ENCODE data around the gene OSBP. TPM values are rescaled to one million over a fixed set of nuclear protein-coding genes. Genes with fewer than 3 reads are reported as not detected.
A peak's percentile ranks its signal among the peaks of the same experiment; 100 is the strongest.

Gene OSBP
- total and polyA plus RNA-seq, 9 of the 15 experiments (the other 6 are each of a cell fraction or from before 2014, with no cell fraction given) = 11.7 to 49.0 (median 28.7) TPM

- TF ChIP-seq ZNF174 (CRISPR knock-in tag; IDR thresholded peaks at IDR 0.05) (no peak), BACH1 (tag; IDR thresholded peaks at IDR 0.05) (no peak), E2F1 (CRISPR knock-in tag; IDR thresholded peaks at IDR 0.05) (0 out of 2 replicates have a peak, but pooled peaks have one; percentile 9), ZBTB7A (IDR thresholded peaks at IDR 0.05; ENCODE audit: borderline replicate concordance, control insufficient read depth, low read depth, low read length) (0 out of 2 replicates have a peak, but pooled peaks have one; percentile 32), SIX5 (IDR thresholded peaks at IDR 0.05; ENCODE audit: borderline replicate concordance in 1 of 2, insufficient read depth in 1 of 2, low read depth in 1 of 2, low read length in 2 of 2) (no peak), ELF4 (CRISPR knock-in tag; IDR thresholded peaks at IDR 0.05) (no peak), FOXK2 (conservative IDR thresholded peaks at IDR 0.05 in 1 of 2, IDR thresholded peaks at IDR 0.05 in 1 of 2; ENCODE audit: low read depth in 2 of 2) (peak in 1 of 2 experiments; percentile 79; a peak in 2 of 4 replicates), ZNF316 (IDR thresholded peaks at IDR 0.05) (no peak), U2AF1 (optimal IDR thresholded peaks at IDR 0.05; ENCODE audit: low read depth, low read length) (no peak), ELK3 (CRISPR knock-in tag; IDR thresholded peaks at IDR 0.05) (no peak), ZNF224 (CRISPR knock-in tag; IDR thresholded peaks at IDR 0.05) (no peak), ELK1 (CRISPR knock-in tag; IDR thresholded peaks at IDR 0.05) (no peak), ZNF146 (CRISPR knock-in tag; IDR thresholded peaks at IDR 0.05; ENCODE audit: unreplicated experiment) (no peak), POLR2B (IDR thresholded peaks at IDR 0.05; ENCODE audit: low read depth, partially characterized antibody) (no peak), RNF2 (IDR thresholded peaks at IDR 0.05) (peak; percentile 77; the same call in 1 of the 2 replicates), SMARCB1 (IDR thresholded peaks at IDR 0.05; ENCODE audit: insufficient read length, low read depth) (no peak), CSDE1 (IDR thresholded peaks at IDR 0.05) (peak in 1 of 2 experiments; percentile 78; a peak in 2 of 4 replicates), RFX5 (IDR thresholded peaks at IDR 0.05; ENCODE audit: low read depth, low read length) (peak; percentile 66; the same call in 1 of the 2 replicates), STAT5A (IDR thresholded peaks at IDR 0.05; ENCODE audit: borderline replicate concordance, low read length) (no peak), COPS2 (conservative IDR thresholded peaks at IDR 0.05) (no peak), CGGBP1 (CRISPR knock-in tag; IDR thresholded peaks at IDR 0.05) (0 out of 2 replicates have a peak, but pooled peaks have one; percentile 47), ARHGAP35 (IDR thresholded peaks at IDR 0.05; ENCODE audit: partially characterized antibody) (no peak), RBM34 (IDR thresholded peaks at IDR 0.05; ENCODE audit: borderline replicate concordance, insufficient read depth, low read length) (no peak), ZNF175 (CRISPR knock-in tag; IDR thresholded peaks at IDR 0.05; ENCODE audit: low read depth) (no peak), USF1 (CRISPR knock-in tag; IDR thresholded peaks at IDR 0.05) (peak; percentile 77)
Observed at GRCh38 chr11:59556115-59556916, 59.3 kb downstream of the OSBP start (continued).

Measured in K562 (cell line).